H54 (cell line): Measurements from ENCODE around the gene CCKAR.

Experiments
- DNase-seq: peaks from one replicate; pipeline ENCODE4 v3.0.0; 2011; ENCODE audit warnings: low spot score, mixed read lengths; ENCODE audit not compliant: insufficient read length
- FAIRE-seq: peaks from 3 replicates; lab custom pipeline; 2011; peaks lifted over from hg19 to GRCh38; lab: Jason Lieb, UNC
- POLR2A ChIP-seq: IDR thresholded peaks from 2 replicates; pipeline ENCODE4 v1.6.1; 2011; ENCODE audit warnings: low read depth, mild to moderate bottlenecking, low read length

Gene CCKAR

DNA sequence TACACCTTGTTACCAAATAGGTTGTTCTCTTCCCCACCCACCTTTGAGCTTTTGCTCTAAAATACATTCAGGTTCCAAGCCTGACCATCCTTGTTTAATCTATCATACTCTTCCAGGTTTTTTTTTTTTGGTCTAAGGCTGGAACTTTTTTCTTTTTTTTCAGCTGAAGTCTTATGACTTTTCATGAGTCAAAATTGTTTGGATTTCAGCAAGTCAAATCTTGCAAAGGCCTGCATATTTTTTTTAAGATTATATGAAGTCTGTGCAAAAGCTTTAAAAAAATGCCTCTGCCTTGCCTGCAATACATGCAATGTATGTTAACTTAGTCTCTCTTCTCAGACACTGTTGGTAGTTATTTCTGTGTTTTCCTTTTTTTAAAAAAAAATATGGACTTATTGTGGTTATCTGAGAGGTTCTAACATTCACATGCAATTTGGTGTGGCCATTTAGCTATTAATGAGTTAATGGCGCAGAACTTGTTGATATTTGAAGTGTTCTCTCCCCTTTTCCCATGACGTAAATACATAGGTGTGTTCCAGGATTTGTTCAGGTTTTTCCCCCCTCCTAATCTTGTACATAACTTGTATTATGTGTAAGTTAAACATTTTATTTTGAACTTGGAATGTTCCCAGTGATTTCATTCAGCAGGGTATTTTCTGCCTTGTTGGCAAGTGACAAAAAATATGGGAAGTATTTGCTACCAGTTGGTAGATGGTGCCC is 58.7 kb downstream of the CCKAR start:
- FAIRE-seq, result no peak
- no peak for TF ChIP-seq POLR2A
- no peak for DNase-seq
